GM11168 (cell line): ENCODE measurements around the gene PLXNC1.

ENCODE experiments used
- in situ Hi-C: fragments of 300-500 bp; cut with MboI; formaldehyde crosslinking; loops from one replicate; pipeline ENCODE4 v1.12.0; 2022; ENCODE audit warnings: low sequenced_read_pairs; ENCODE audit not compliant: unreplicated experiment

The PLXNC1 gene

GRCh38 chr12:94318181-94318580 is 169.8 kb downstream of the PLXNC1 start:
- in situ Hi-C loops: no loop called here

DNA sequence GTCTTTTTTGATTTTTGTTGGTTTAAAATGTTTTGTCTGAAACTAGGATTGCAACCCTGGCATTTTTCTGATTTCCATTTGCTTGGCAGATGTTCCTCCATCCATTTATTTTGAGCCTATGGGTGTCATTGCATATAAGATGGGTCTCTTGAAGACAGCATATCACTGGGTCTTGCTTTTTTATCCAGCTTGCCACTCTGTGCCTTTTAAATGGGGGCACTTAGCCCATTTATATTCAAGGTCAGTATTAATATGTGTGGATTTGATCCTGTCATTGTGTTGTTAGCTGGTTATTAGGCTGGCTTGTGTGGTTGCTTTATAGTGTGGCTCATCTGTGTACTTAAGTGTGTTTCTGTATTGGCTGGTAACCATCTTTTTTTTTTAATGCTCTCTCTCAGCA is 171.7 kb downstream of the PLXNC1 start:
- in situ Hi-C loops: loop anchor here (10.0 kb wide), 1 partner anchor 205 kb away; no protein-coding TSS in a partner anchor

GRCh38 chr12:94322346-94322745 is 174.0 kb downstream of the PLXNC1 start:
- in situ Hi-C loops: loop anchor here (10.0 kb wide), 1 partner anchor 202 kb away; no protein-coding TSS in a partner anchor

DNA sequence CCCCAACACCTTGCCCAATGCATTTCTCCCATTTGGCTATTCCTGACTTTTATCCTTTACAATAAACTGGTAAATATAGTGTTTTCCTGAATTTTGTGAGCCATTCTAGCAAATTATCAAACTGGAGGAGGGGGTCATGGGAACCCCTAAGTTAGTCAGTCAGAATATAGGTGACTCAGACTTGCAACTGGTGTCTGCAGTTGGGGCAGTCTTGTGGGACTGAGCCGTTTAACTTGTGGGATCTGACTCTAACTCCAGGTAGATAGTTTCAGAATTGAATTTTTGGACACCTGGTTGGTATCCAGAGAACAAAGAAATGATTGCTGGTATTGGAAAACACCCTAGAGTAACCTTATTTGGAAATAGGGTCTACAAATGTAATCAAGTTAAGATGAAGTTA is 177.9 kb downstream of the PLXNC1 start:
- in situ Hi-C loops: loop anchor here (10.0 kb wide), 1 partner anchor 199 kb away; no protein-coding TSS in a partner anchor

DNA sequence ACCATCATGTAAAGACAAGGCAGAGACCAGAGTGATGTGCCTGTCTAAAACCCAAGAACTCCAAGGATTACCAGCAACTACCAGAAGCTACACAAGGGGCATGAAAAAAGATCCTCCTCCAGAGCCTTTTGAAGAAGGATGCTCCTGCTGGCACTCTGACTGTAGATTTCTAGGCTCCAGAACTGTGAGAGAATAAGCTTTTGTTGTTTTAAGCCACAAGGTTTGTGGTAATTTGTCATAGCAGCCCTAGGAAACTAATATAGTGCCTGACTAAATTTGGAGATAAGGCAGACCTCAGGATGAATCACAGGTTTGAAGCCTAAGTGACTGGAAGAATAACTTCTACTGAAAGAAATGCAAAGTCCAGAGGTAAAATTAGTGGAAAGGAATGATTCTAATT is 178.3 kb downstream of the PLXNC1 start:
- in situ Hi-C loops: loop anchor here (10.0 kb wide), 1 partner anchor 198 kb away; no protein-coding TSS in a partner anchor

DNA sequence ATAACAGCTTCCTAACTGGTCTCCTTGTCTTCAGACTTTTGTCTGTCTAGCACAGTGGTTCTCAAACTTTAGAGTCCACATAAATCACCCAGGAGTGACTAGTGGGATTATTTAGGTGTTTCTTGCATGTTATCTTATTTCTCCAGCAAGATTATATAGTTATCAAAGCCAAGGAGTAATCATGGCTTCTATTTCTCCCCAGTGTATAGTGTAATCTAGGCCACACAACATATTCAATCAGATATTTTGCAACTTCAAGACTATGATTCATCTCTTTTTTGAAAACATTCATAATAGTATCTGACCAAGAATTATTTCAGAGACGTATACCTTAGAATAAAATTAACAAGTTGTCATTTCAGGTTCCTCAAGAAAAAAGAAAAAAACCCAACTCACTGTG is 179.4 kb downstream of the PLXNC1 start:
- in situ Hi-C loops: loop anchor here (10.0 kb wide), 1 partner anchor 197 kb away; no protein-coding TSS in a partner anchor

GRCh38 chr12:94329366-94329765 is 181.0 kb downstream of the PLXNC1 start:
- in situ Hi-C loops: loop anchor here (10.0 kb wide), 1 partner anchor 195 kb away; no protein-coding TSS in a partner anchor

GRCh38 chr12:94333396-94333795 is 185.0 kb downstream of the PLXNC1 start:
- in situ Hi-C loops: no loop called here

GRCh38 chr12:94336211-94336925 is 188.0 kb downstream of the PLXNC1 start:
- in situ Hi-C loops: no loop called here

- in situ Hi-C loops: no loop called here
Observed at GRCh38 chr12:94338006-94338794, 189.8 kb downstream of the PLXNC1 start.

- in situ Hi-C loops: no loop called here
Observed at GRCh38 chr12:94340573-94340972, 192.2 kb downstream of the PLXNC1 start.

DNA sequence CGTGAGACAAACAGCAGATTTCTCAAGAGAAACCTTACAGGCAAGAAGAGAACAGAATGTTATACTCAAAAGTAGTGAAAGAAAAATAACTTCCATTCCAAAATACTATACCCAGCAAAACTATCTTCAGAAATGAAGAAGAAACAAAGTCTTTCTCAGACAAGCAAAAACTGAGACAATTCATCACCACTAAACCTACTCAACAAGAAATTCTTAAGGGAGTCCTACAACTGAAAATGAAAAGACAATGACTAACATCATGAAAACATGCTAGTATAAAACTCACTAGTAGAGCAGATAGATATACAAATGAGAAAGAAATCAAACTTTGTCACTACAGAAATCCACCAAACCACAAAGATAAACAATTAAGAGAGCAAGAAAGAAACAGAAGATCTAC is 204.8 kb downstream of the PLXNC1 start:
- in situ Hi-C loops: no loop called here
